Measurements from ENCODE around the gene FAM107B. TPM values are rescaled to one million over a fixed set of nuclear protein-coding genes. Genes with fewer than 3 reads are reported as not detected.

FAM107B gene
- total and polyA plus RNA-seq, 10 of the 15 experiments (the other 5 are each of a cell fraction or from before 2014, with no cell fraction given) = 22.9 to 162 (median 86.6) TPM

DNA sequence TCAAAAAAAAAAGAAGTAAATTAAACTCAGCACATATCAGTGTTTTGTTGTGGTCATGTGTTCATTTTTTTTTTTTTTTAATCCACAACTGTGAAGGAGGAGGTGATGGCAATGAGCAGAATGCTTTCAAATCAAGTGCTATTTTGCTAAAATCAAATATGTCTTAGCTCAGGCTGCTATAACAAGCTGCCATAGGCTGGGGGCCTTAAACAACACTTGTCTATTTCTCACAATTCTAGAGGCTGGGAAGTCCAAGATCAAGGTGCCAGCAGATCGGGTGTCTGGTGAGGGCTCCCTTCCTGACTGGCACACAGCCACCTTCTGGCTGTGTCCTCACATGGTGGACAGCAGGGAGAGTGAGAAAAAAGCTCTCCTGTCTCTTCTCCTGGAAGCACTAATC, 203.9 kb downstream of the FAM107B start:
- intact Hi-C loops (cut with micrococcal nuclease; ENCODE audit: unreplicated experiment) = no loop called here
- Histone ChIP-seq H3K27ac (ENCODE audit: control insufficient read depth, insufficient read depth) (no peak overlapping the region), H3K9ac (ENCODE audit: control insufficient read depth, insufficient read depth, low read length) (no peak overlapping the region), H3K27me3 (replicated peaks in 1 of 2; ENCODE audit: control insufficient read depth in 2 of 2, insufficient read depth in 2 of 2, low read length in 1 of 2) (no peaks in the 10 kb centered on the region), H3K36me3 (ENCODE audit: control insufficient read depth in 2 of 2, insufficient read depth in 2 of 2, low read length in 1 of 2) (peaks cover 5 to 19% of the 10 kb centered on the region in 2 experiments; a peak in 3 of 4 replicates), H3K4me1 (ENCODE audit: control insufficient read depth, insufficient read depth, low read length) (peaks cover 5% of the 10 kb centered on the region; the same call in 1 of the 2 replicates), H3K9me3 (replicated peaks; ENCODE audit: control insufficient read depth, insufficient read depth, low read length) (no peaks in the 10 kb centered on the region; the same call in 2 of the 3 replicates), H4K20me1 (ENCODE audit: control insufficient read depth, insufficient read depth) (no peaks in the 10 kb centered on the region), H3K79me2 (ENCODE audit: control insufficient read depth, insufficient read depth, low read length) (peaks cover 49% of the 10 kb centered on the region), H2AFZ (ENCODE audit: control insufficient read depth, low read depth, low read length) (no peak overlapping the region), H3K4me3 (no peak overlapping the region), H3K4me2 (ENCODE audit: control insufficient read depth, insufficient read depth) (no peak overlapping the region)
- SMC1A ChIA-PET (ENCODE audit: uncharacterized antibody, unreplicated experiment) = interaction anchor here (0.8 to 1.7 kb wide), 4 partner anchors 8 to 88 kb away, joined by 3 to 5 read pairs (median 4); no protein-coding TSS in a partner anchor
- CTCF ChIA-PET = interaction anchor here (1.2 to 1.3 kb wide), 2 partner anchors 12 to 33 kb away, joined by 3 read pairs; no protein-coding TSS in a partner anchor
- RAD21 ChIA-PET (ENCODE audit: unreplicated experiment) = interaction anchor here (0.6 to 0.7 kb wide), 2 partner anchors 64 to 312 kb away, joined by 3 read pairs; no protein-coding TSS in a partner anchor
- no peak for DNase-seq (ENCODE audit: low read depth, low spot score)
- 0% methylated on average over 1 of the region's 1 CpG for WGBS (ENCODE audit: insufficient coverage, insufficient replicate concordance, low lambda C conversion rate, missing lambda C conversion rate)
- FAIRE-seq = no peak
- no TSS peak for BruUV-seq (replicated peaks)
- in situ Hi-C loops (cut with MboI) = no loop called here
- TF ChIP-seq ESRRA (IDR thresholded peaks at IDR 0.05; ENCODE audit: low read length) = no peak
- TF ChIP-seq NFYA (IDR thresholded peaks at IDR 0.05; ENCODE audit: borderline replicate concordance, low read depth, low read length) = no peak
- TF ChIP-seq SIN3A (IDR thresholded peaks at IDR 0.05; ENCODE audit: low read depth, low read length) = no peak
- TF ChIP-seq MEF2A (IDR thresholded peaks at IDR 0.05; ENCODE audit: insufficient read depth, low read depth, low read length) = no peak
- no peak for TF ChIP-seq ZBTB4 (CRISPR knock-in tag; IDR thresholded peaks at IDR 0.05)
- TF ChIP-seq, protein P1, sequence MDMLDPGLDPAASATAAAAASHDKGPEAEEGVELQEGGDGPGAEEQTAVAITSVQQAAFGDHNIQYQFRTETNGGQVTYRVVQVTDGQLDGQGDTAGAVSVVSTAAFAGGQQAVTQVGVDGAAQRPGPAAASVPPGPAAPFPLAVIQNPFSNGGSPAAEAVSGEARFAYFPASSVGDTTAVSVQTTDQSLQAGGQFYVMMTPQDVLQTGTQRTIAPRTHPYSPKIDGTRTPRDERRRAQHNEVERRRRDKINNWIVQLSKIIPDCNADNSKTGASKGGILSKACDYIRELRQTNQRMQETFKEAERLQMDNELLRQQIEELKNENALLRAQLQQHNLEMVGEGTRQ (IDR thresholded peaks at IDR 0.05; ENCODE audit: borderline replicate concordance, low read depth, low read length) = no peak
- TF ChIP-seq, protein P2, sequence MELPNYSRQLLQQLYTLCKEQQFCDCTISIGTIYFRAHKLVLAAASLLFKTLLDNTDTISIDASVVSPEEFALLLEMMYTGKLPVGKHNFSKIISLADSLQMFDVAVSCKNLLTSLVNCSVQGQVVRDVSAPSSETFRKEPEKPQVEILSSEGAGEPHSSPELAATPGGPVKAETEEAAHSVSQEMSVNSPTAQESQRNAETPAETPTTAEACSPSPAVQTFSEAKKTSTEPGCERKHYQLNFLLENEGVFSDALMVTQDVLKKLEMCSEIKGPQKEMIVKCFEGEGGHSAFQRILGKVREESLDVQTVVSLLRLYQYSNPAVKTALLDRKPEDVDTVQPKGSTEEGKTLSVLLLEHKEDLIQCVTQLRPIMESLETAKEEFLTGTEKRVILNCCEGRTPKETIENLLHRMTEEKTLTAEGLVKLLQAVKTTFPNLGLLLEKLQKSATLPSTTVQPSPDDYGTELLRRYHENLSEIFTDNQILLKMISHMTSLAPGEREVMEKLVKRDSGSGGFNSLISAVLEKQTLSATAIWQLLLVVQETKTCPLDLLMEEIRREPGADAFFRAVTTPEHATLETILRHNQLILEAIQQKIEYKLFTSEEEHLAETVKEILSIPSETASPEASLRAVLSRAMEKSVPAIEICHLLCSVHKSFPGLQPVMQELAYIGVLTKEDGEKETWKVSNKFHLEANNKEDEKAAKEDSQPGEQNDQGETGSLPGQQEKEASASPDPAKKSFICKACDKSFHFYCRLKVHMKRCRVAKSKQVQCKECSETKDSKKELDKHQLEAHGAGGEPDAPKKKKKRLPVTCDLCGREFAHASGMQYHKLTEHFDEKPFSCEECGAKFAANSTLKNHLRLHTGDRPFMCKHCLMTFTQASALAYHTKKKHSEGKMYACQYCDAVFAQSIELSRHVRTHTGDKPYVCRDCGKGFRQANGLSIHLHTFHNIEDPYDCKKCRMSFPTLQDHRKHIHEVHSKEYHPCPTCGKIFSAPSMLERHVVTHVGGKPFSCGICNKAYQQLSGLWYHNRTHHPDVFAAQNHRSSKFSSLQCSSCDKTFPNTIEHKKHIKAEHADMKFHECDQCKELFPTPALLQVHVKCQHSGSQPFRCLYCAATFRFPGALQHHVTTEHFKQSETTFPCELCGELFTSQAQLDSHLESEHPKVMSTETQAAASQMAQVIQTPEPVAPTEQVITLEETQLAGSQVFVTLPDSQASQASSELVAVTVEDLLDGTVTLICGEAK (IDR thresholded peaks at IDR 0.05; ENCODE audit: borderline replicate concordance) = no peak
- TF ChIP-seq WRNIP1 (IDR thresholded peaks at IDR 0.05; ENCODE audit: borderline replicate concordance, low read depth, low read length) = no peak
- TF ChIP-seq, protein P3, sequence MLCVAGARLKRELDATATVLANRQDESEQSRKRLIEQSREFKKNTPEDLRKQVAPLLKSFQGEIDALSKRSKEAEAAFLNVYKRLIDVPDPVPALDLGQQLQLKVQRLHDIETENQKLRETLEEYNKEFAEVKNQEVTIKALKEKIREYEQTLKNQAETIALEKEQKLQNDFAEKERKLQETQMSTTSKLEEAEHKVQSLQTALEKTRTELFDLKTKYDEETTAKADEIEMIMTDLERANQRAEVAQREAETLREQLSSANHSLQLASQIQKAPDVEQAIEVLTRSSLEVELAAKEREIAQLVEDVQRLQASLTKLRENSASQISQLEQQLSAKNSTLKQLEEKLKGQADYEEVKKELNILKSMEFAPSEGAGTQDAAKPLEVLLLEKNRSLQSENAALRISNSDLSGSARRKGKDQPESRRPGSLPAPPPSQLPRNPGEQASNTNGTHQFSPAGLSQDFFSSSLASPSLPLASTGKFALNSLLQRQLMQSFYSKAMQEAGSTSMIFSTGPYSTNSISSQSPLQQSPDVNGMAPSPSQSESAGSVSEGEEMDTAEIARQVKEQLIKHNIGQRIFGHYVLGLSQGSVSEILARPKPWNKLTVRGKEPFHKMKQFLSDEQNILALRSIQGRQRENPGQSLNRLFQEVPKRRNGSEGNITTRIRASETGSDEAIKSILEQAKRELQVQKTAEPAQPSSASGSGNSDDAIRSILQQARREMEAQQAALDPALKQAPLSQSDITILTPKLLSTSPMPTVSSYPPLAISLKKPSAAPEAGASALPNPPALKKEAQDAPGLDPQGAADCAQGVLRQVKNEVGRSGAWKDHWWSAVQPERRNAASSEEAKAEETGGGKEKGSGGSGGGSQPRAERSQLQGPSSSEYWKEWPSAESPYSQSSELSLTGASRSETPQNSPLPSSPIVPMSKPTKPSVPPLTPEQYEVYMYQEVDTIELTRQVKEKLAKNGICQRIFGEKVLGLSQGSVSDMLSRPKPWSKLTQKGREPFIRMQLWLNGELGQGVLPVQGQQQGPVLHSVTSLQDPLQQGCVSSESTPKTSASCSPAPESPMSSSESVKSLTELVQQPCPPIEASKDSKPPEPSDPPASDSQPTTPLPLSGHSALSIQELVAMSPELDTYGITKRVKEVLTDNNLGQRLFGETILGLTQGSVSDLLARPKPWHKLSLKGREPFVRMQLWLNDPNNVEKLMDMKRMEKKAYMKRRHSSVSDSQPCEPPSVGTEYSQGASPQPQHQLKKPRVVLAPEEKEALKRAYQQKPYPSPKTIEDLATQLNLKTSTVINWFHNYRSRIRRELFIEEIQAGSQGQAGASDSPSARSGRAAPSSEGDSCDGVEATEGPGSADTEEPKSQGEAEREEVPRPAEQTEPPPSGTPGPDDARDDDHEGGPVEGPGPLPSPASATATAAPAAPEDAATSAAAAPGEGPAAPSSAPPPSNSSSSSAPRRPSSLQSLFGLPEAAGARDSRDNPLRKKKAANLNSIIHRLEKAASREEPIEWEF (IDR thresholded peaks at IDR 0.05; ENCODE audit: insufficient replicate concordance, low read depth, low read length) = no peak
- POLR2A ChIA-PET = interaction anchor here (1.0 to 1.4 kb wide), 3 partner anchors 12 to 18 kb away, joined by 3 to 5 read pairs (median 4); no protein-coding TSS in a partner anchor
- ATAC-seq = no peak

Measured in GM12878 (cell line).